ENCODE results near the gene CACFD1.

The CACFD1 gene

DNA sequence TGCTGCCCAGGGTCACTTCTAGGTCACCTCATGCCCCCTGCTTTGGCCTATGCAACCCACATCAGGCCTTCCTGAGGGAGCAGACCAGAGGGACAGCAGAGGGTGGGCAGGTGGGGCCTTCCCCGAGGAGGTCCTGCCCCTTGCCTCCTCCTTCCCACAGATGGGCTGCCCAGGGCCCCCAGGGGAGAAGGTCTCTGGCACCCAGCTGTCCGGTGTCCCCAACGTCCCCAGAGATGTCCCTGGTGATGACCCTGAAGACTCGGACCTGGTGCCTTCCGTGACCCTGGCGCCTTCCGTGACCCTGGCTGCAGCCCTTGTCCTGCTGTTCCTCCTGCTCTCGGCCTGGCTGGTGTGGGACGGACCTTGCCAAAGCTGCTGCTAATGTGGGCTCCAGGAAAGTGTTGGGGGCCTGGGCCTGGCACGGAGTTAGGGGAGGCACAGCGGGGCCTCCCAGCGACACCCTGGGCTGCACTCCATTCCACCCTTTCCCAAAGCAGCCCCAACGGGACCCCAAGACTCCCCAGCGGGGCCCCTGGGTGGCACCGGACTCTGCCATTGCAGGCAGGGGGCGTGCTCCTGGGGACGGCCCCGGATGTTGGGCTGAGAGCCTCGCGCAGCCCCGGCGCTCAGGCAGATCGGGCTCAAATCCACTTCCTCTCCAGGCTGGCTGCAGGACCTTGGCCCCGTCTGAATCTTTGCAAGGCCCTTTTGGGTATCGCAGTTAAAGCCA, 25.9 kb downstream of the CACFD1 start:
- no peak for DNase-seq

DNA sequence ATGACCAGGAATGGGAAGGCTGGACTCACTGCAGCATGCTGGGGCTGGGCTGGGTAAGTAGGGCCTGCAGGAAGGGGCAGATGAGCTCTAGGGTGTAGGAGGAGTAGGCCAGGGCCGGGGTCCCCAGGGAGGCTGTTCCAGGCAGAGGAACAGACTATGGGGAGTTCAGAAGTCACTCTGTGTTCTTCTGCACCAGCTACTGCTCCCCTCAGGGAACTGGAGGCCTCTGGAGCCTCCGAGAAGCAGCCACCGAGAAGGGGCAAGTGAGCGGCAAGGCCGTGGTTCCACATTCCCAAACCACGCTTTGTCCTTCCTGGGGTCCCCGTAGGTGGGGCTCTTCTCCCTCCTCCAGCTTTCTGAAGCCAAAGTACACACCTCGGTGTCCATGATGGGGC, 27.6 kb downstream of the CACFD1 start:
- no peak for DNase-seq

DNA sequence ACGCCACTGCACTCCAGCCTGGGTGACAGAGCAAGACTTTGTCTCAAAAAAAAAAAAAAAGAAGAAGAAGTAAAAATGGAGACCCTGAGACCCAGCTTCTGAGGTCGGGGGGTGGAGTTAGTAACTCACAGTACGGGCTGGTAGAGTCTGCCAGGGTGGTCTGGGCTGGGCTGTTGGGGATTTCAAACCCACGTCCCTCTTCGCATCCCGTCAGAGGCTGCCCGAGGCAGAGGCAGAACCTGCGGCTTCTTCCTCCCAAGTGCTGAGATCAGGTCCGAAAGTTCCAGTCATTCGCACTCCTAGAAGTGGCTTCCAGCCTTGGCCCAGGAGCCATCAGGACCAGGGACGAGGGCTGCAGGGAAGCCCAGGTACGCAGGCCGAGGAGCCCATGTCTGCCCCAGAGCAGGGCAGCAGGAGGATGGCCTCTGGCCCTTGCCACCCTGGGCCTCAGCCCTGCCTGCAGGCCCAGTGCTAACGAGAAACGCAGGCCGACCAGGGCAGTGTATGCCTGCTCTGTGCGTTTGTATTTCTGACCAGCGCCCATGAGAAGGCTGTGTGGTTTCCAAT, 29.0 kb downstream of the CACFD1 start:
- no peak for DNase-seq

DNA sequence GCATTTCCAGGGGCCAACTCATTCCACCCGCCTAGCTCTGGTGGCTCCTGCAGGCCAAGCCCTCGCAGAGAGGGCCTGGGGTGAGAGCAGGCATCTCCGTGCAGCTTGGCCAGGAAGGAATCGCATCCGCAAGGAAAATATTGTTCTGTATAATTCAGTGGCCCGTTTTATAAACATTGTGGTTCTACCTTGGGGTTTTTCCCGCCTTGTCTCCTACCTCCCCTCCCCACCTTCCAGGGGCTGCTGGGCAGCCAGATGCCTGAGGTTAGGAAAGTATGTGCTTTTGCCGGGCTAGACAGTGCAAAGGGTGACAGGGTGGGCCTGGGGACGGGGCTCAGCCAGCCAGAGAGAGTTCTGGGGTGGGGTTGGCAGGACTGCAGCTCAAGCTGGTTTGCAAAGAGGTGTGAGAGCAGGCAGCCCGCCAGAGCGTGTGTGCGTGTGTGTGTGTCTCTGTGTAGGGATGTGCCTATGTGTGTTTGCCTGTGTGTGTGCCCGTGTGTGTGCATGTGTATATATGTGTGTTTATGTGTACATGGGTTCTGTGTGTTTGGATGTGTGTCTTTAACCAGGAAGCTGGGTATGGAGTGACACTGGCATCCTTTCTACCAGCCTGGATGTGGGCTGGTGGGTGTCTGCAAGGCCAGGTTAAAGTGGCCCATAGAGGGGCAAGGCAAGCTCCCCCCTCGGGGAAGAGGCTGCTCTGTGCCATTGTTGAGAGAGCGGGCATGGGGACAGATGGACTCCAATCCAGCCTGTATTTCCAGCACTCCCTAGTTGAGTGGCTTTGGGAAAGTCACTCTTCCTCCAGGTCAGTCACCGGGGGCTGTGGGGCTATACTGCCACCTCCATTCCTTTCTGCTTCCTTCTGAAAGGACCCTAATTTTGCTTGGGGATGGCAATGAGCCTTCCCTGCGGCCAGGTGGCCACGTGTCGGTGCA, 29.7 kb downstream of the CACFD1 start:
- DNase-seq: no peak

DNA sequence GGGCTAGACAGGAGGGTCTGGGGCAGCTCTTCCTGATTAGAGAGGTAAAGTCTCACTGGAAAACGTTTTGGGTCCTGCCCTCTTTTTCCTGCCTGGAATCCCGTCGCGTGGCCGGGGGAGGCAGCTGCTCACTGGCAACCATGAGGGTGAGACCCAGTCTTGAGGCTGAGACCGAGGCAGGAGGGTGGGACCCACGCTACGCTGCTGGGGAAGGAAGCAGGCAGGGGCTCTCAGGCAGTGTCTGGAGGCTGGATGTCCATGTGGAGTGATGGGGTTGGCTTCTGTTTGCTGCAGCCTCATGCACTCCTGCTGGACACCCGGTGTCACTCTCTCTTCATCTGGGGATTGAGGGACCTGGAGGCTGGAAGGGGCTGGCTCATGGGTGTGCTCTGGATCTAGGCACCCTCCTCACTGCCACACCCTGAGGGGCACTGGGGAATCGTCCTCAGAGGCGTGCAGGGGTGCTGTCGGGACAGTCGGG, 30.5 kb downstream of the CACFD1 start:
- no peak for DNase-seq

DNA sequence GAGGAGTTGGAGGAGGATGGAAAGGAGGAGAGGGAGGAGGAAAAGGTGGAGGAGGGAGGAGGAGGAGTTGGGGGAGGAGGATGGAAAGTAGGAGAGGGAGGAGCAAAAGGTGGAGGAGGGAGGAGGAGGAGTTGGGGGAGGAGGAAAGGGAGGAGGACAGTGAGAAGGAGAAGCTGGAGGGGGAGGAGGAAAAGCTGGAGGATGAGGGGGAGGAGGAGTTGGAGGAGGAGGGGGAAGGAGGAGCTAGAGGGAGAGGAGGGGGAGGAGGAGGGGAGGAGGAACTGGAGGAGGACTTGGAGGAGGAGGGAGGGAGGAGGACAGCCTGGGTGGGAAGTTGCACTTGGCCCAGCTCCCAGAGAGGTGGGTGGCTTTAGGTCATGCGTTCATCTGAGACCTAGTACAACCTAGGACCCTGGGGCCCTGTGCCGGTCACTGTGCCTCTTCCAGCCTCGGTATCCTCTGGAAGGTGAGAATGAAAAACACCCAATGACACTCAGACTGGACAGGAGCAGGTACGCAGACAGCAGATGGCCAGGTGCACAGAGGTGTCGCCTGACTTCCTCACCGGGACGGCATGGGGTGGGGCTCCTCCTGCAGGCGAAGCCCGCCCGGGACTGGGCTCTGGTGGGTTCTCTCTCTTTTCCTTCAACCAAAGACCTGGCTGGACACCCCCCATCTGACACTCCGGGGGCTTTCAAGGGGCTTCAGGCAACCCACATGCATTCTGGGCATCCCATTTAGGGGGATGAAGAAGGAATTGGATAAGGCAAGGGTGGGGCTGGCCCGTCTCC, 31.3 kb downstream of the CACFD1 start:
- DNase-seq: no peak

DNA sequence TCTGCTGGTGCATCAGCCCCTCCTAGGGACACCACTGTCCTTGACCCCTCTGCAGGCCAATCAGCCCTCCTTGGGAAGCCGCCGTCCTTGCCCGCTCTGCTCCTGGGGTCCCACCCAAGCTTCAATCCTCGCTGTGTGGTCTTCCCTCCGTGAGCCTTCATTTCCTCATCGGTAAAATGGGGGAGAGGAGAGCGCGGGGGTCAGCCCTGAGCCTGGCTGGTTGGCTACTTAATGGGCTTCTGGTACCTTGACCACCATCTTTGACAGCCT, 31.8 kb downstream of the CACFD1 start:
- DNase-seq: no peak

DNA sequence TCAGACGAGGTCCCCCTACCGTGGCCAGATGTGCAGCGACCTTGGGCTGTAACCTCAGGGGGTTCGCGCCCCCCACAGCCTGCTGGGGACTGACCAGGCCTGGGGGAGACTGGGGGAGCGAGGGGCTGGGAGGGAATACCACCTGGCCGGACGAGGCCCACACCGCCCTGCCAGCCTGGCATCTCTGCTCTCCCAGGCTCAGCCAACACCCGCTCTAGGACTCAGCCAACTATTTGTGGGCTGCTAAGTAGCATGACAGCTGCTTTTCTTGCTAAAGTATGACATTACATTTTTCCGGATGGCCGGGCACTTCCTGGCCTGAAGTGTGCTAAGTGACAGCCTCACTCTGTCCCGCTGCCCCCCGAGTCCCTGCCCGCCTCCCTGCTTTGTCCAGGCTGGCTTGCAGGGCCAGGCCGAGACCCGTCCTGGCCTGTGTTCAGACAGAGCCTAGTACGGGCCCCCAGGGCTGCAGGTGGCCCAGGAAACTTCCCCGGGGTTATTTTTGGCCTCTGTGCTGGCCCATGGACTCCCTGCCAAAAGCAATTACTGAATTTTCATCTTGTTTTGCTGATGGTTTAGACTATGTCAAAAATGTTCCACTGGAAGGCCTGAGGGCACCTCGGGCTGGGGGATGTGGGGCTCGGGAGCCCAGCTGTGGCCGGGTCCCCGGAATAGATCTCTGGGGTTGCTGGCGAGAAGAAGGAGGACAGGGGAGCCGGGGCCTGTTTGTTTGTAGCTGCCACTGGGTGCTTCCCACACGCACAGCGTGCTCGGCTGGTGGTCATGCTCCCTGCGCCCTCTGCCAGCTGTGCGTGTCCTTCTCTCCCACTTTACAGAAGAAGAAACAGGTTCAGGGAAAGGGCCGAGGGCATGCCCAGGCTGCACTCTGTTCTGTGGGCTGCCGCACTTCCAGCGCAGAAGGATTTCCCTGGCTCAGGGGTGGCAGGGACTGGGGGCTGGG, 32.6 kb downstream of the CACFD1 start:
- no peak for DNase-seq

DNA sequence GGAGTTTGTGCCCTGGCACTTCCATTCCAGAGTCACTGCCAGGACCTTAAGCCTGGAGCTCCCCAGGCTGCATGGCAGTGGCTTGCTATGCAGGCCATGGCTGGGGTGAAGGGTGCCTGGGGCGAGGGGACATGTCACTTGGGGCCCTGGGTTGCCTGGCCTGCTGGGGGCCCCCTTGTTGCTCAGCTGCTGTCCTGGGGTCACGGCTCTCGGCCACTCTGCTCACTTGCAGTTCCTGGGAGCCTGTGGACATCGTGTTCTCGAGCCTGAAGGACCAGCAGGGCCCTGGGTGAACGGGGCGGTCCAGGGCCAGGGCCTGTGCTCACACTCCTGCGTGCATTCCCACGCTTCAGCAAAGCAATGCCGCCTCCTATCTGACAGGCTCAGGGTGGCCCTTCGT, 33.6 kb downstream of the CACFD1 start:
- DNase-seq: no peak

DNA sequence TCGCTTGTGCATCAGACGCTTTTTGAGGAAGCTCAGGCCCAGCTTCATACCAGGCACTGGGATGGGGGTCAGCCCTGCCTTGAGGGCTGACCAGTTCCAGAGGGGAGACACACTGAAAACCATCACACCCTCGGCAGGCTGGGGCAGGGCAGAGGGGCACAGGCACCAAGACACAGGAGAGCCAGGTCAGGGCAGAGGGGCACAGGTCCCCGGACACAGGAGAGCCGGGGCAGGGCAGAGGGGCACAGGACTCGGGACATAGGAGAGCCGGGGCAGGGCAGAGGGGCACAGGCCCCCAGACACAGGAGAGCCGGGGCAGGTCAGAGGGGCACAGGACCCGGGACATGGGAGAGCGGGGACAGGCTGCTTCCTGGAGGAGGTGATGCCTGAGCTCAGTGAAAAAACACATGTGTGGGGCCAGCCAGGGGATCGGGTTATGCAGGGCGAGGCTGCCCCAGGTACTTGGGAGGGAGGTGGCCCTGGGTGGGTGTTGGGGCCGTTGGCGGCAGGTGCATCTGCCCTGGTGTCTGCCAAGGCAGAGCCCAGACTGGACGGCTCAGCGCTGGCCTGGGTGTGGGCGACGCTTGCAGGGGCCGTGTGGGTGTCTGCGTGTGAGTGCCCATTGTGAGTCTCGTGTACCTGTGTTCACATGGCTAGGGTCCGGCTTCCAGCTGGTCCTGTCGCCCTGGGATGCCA, 34.2 kb downstream of the CACFD1 start:
- DNase-seq: no peak

DNA sequence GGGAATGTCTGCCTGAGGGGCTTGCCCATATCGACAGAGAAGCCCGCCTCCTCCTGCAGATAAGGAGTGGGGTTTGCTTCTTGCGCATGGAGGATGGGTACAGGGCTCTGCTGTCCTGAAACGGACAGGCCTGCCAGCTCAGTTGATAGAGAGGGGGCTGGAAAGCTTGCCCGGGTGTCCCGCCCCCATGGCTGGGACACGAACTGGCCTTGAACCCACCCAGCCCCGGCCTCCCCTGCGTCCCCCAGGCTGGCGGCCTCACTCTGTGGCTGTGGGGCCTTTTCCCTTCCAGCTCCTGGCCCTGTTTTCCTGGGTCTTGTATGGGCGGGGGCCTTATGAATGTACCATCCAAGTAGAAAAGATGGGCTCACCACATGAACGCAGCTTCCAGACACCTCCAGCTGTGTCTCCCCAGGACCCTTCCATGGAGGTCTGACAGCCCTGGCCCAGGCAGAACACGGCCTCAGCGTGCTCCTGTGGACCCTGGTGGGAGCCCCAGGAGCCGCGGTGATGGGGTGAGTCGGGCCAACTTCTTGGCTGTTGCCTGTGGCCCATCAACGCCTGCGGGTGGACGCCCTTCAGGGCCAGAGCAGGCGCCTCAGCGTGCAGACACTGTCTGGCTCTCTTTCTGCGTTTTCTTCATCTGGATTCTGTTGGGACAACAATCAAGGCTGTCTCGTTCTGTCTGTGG, 35.0 kb downstream of the CACFD1 start:
- DNase-seq: no peak

DNA sequence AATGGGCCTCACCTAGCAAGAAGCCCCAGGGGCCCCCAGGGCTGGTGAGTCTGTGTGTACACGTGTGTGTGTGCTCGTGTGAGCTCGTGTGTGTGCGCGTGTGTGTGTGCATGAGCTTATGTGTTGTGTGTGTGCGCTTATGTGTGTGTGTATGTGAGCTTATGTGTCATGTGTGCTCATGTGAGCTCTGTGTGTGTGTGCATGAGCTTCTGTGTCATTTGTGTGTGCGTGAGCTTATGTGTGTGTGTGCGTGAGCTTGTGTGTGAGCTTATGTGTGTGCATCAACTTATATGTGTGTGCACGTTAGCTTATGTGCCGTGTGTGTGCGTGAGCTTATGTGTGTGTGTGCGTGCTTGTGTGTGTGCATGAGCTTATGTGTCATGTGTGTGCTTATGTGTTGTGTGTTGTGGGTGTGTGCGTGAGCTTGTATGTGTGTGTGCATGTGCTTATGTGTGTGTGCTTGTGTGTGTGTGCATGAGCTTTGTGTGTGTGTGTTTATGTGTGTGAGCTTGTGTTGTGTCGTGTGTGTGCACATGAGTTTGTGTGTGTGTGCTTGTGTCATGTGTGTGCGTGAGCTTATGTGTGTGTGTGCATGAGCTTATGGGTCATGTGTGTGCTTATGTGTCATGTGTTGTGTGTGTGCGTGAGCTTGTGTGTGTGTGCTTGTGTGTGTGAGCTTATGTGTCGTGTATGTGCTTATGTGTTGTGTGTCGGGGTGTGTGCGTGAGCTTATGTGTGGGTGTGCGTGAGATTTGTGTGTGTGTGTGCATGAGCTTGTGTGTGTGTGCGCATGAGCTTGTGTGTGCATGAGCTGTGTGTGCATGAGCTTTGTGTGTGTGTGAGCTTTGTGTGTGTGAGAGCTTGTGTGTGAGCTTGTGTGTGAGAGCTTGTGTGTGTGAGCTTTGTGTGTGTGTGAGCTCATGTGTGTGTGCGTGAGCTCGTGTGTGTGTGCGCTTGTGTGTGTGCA, 35.8 kb downstream of the CACFD1 start:
- no peak for DNase-seq

DNA sequence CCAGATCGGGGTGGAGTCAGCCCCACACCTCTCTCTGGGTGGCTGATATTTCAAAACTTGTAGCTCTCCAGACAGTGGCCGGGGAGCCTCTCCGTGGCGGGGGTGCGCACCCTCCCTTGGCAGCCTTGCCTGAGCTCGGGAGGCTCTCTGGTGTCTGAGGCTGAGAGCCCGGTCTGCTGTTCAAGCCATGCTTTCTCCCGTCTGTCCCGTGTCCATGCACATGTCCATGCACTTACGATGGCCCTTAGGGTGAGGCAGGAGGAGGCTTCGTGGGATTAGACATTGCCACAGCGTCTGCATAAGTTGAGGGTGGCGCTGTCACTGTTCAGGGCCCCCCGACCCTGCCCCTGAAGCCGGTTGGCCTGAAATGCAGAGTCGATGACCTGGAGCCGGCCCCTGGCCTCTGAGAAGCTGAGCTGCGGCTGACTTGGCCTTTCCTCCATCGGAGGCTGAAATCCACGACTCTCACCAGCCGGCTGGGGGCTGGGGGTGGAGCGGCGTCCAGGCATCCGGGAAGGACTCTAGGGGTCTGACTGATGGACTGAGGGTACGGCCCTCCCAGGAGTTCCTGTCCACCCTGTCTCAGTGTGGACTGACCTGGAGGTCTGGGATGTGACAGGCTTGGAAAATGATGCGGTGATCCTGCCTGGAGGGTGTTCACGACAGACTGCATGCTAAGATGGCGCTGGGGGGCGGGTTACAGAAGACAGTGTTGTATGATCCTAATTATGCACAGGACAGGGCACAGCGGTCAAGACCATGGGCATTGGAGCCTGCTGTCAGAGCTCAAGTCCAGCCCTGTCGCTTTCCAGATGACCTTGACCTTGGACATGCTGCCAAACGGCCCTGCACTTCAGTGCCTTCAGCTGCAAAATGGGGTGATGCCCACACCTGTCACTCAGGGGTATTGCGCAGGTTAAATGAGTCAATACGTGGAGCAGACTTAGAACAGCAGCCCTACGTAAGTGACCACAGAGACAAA, 37.4 kb downstream of the CACFD1 start:
- DNase-seq: no peak

DNA sequence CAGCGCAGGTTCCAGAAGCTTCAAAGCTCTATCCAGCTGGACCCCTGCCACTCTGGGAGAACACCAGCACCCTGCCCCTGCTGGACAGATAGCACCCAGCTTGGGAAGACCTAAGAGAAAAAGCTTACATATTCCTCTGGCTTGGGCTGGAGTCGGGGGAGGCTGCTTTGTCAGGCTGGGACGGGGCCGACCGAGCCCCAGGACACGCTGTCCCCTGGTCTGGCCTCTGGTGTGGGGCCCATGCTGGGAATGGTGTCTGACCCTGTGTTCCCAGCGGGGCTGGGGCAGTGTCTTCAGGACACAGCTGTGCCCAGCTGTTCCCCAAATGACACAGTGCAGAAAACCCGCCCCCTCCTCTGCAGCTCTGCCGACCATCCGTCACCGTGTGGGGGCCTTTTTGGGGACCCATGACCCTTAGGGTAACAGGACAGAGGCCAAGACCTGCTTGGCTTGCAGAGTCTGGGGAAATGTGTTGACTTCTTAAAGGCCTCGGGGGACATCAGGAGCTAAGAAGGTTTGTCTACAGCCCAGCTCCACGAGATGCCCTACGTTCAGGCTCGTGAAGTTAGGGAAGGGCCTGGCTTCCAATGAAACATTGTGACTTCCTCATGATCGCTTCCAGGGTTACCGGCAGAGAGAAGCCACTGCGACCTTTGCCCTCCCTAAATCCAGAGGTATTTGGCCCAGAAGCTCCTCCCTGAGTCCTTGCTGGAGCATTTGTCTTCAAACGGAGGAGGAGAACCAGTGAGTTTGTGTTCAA, 39.5 kb downstream of the CACFD1 start:
- no peak for DNase-seq

DNA sequence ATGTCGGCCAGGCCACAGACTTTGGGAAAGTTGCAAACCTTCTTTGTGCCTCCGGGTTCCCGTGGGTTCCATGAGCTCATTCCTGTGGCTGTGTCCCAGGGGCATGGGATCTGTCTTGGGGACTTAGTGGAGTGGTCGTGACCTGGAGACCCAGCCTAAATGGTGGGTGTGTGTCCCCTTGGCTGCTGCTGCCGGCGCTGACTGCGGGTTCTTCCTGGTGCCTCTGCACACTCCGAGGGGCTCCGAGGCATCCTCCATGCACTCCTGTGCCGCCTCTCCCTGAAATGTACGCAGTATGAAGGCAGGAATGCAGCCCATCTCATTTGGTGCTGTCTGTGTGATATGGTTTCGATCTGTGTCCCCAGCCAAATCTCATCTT, 40.1 kb downstream of the CACFD1 start:
- no peak for DNase-seq

DNA sequence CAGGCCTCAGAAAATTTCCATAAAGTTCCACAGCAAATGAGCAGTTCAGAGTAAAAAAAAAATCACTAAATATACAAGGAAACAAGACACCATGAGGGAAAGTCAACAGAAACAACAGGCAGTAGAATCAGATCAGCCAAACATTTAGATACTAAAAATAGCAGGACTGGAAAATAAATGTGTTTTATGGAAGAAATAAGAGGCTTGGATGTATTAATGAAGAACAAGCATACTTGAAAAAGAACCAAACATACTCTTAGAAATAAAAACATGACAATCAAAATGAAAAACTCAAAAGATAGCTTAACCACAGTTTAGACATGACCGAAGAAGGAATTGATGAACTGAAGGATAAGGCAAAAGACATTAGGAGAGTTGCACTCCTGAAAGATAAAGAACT, 42.3 kb downstream of the CACFD1 start:
- no peak for DNase-seq

DNA sequence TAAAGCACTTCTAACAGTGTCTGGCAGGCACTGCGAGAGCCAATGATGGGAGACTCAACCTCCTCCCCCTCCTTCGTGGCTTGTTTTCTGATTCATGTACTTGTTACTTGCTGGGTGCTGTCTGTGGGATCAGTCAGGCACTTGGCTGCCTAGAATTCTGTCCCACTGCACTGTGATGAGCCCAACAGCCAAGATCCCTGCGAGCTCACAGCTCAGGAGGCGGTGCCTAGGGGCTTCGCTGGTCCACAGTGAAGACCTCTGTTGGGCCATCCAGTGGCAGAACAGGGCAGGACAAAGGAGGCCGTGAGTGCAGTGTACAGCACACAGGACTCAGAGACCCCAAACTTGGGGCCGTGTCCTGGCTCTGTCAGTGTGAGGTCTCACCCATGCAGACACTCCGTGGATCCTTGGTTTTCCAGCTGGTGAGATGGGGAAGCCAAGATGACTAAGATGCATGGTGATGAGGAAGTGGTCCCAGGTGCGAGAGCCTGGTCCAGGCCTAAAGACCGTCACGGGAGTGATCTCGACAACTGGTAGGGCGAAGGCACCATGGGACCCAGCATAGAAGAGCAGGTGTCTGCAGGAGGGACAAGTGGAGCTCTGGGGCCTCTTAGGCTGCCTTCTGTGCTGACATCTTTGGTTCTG, 45.5 kb downstream of the CACFD1 start:
- no peak for DNase-seq

Data from activated CD4-positive, alpha-beta T cell treated with anti-CD3 and anti-CD28 coated beads for 1 hour (primary cell).